ENCODE data around the gene SET. TPM values are rescaled to one million over a fixed set of nuclear protein-coding genes. Genes with fewer than 3 reads are reported as not detected.

SET gene
- total RNA-seq, 4 donors from 2014 or later = 173 to 217 (median 202) TPM

GRCh38 chr9:128718475-128718874, 29.5 kb downstream of the SET start:
- WGBS, 2 donors = 82 to 87% methylated on average over 5 of the region's 5 CpGs
- intact Hi-C loops (cut with DNase I) = no loop called here
- no peak for TF ChIP-seq CTCF (IDR thresholded peaks at IDR 0.05)
- no peak for TF ChIP-seq POLR2A (IDR thresholded peaks at IDR 0.05)
- no peaks in the 10 kb centered on the region for H3K36me3 ChIP-seq
- H3K4me1 ChIP-seq = peaks cover 2 to 7% of the 10 kb centered on the region in 2 donors
- H3K27me3 ChIP-seq = no peaks in the 10 kb centered on the region
- no peaks in the 10 kb centered on the region for H3K9me3 ChIP-seq
- no peak overlapping the region for H3K27ac ChIP-seq
- no peak overlapping the region for H3K4me3 ChIP-seq (replicated peaks in 1 of 3)
- DNase-seq = no peak

GRCh38 chr9:128719919-128720605, 31.0 kb downstream of the SET start:
- H3K4me1 ChIP-seq = peaks cover 8 to 16% of the 10 kb centered on the region in 2 donors
- intact Hi-C loops (cut with DNase I) = loop anchor here (10.0 kb wide), 1 partner anchor 85 kb away; no protein-coding TSS in a partner anchor
- H3K27me3 ChIP-seq = no peaks in the 10 kb centered on the region
- TF ChIP-seq POLR2A (IDR thresholded peaks at IDR 0.05) = no peak
- H3K27ac ChIP-seq = no peak overlapping the region
- H3K36me3 ChIP-seq = no peaks in the 10 kb centered on the region
- no peak for DNase-seq
- no peaks in the 10 kb centered on the region for H3K9me3 ChIP-seq
- H3K4me3 ChIP-seq (replicated peaks in 1 of 3) = no peak overlapping the region
- 94 to 96% methylated on average over 26 of the region's 30 CpGs for WGBS, 2 donors

- Histone ChIP-seq H3K9me3 (no peaks in the 10 kb centered on the region), H3K4me1 (peaks cover 8 to 16% of the 10 kb centered on the region in 2 donors), H3K27ac (no peak overlapping the region), H3K36me3 (no peaks in the 10 kb centered on the region), H3K27me3 (no peaks in the 10 kb centered on the region), H3K4me3 (replicated peaks in 1 of 3) (no peak overlapping the region)
- DNase-seq = no peak
- intact Hi-C loops (cut with DNase I) = loop anchor here (10.0 kb wide), 1 partner anchor 86 kb away; no protein-coding TSS in a partner anchor
- WGBS, 2 donors = 93% methylated on average over 11 to 22 of the region's 22 CpGs
- TF ChIP-seq CTCF (IDR thresholded peaks at IDR 0.05) (no peak), POLR2A (IDR thresholded peaks at IDR 0.05) (no peak)
Measured at GRCh38 chr9:128720841-128721486, 31.9 kb downstream of the SET start.

- intact Hi-C loops (cut with DNase I) = loop anchor here (10.0 kb wide), 1 partner anchor 87 kb away; no protein-coding TSS in a partner anchor
- WGBS, 2 donors = 95 to 98% methylated on average over 15 to 16 of the region's 18 CpGs
- no peak for DNase-seq
- no peak overlapping the region for H3K27ac ChIP-seq
- TF ChIP-seq POLR2A (IDR thresholded peaks at IDR 0.05) (no peak), CTCF (IDR thresholded peaks at IDR 0.05) (no peak)
- H3K4me3 ChIP-seq (replicated peaks in 1 of 3) = no peak overlapping the region
- peaks cover 8 to 16% of the 10 kb centered on the region in 2 donors for H3K4me1 ChIP-seq
- no peaks in the 10 kb centered on the region for H3K27me3 ChIP-seq
- no peaks in the 10 kb centered on the region for H3K36me3 ChIP-seq
- H3K9me3 ChIP-seq = no peaks in the 10 kb centered on the region
Measured at GRCh38 chr9:128721487-128722010, 32.5 kb downstream of the SET start.

GRCh38 chr9:128722380-128723351, 33.6 kb downstream of the SET start:
- DNase-seq = no peak
- intact Hi-C loops (cut with DNase I) = loop anchor here (10.0 kb wide), 1 partner anchor 88 kb away; no protein-coding TSS in a partner anchor
- Histone ChIP-seq H3K27ac (peak overlapping the region in 1 of 3 donors; percentile 17), H3K4me1 (peaks cover 8 to 16% of the 10 kb centered on the region in 2 donors), H3K27me3 (no peaks in the 10 kb centered on the region), H3K4me3 (replicated peaks in 1 of 3) (no peak overlapping the region), H3K9me3 (no peaks in the 10 kb centered on the region), H3K36me3 (no peaks in the 10 kb centered on the region)
- TF ChIP-seq CTCF (IDR thresholded peaks at IDR 0.05) (no peak), POLR2A (IDR thresholded peaks at IDR 0.05) (no peak)
- WGBS, 2 donors = 67 to 70% methylated on average over 9 of the region's 9 CpGs
